ENCODE results near the gene ETFA.
"Not testable (repeated sequence)": the region's sequence is repeated elsewhere in the genome, so short reads cannot be mapped to it uniquely, and the experiment has no call there.

The ETFA gene

GRCh38 chr15:76270876-76271275 lies 40.4 kb downstream of the ETFA start:
- no peak for DNase-seq (ENCODE audit: low spot score)

GRCh38 chr15:76267077-76267476 lies 44.2 kb downstream of the ETFA start:
- DNase-seq (ENCODE audit: low spot score) = no peak

- DNase-seq (ENCODE audit: low spot score) = not testable (repeated sequence)
These were observed 45.5 kb downstream of the ETFA start for GRCh38 chr15:76265769-76266168.

GRCh38 chr15:76260246-76260938 lies 50.9 kb downstream of the ETFA start:
- DNase-seq (ENCODE audit: low spot score) = no peak

GRCh38 chr15:76259392-76259791 lies 51.9 kb downstream of the ETFA start:
- no peak for DNase-seq (ENCODE audit: low spot score)

GRCh38 chr15:76258460-76258859 lies 52.8 kb downstream of the ETFA start:
- DNase-seq (ENCODE audit: low spot score) = peak; percentile 15

- no peak for DNase-seq (ENCODE audit: low spot score)
These were observed 57.4 kb downstream of the ETFA start for GRCh38 chr15:76253691-76254473.

- DNase-seq (ENCODE audit: low spot score) = no peak
These were observed 59.0 kb downstream of the ETFA start for GRCh38 chr15:76252249-76252648.

- no peak for DNase-seq (ENCODE audit: low spot score)
These were observed 59.6 kb downstream of the ETFA start for GRCh38 chr15:76251717-76252116.

- DNase-seq (ENCODE audit: low spot score) = no peak
These were observed 66.1 kb downstream of the ETFA start for GRCh38 chr15:76245072-76245610.

GRCh38 chr15:76239786-76240185 lies 71.5 kb downstream of the ETFA start:
- no peak for DNase-seq (ENCODE audit: low spot score)

GRCh38 chr15:76236350-76236749 lies 74.9 kb downstream of the ETFA start:
- no peak for DNase-seq (ENCODE audit: low spot score)

- DNase-seq (ENCODE audit: low spot score) = peak; percentile 57
These were observed 76.0 kb downstream of the ETFA start for GRCh38 chr15:76235186-76235826.

- DNase-seq (ENCODE audit: low spot score) = no peak
These were observed 76.9 kb downstream of the ETFA start for GRCh38 chr15:76234337-76234889.

GRCh38 chr15:76233921-76234320 lies 77.3 kb downstream of the ETFA start:
- no peak for DNase-seq (ENCODE audit: low spot score)

- DNase-seq (ENCODE audit: low spot score) = no peak
These were observed 82.0 kb downstream of the ETFA start for GRCh38 chr15:76229266-76229665.

- DNase-seq (ENCODE audit: low spot score) = no peak
These were observed 87.7 kb downstream of the ETFA start for GRCh38 chr15:76223521-76223920.

- DNase-seq (ENCODE audit: low spot score) = no peak
These were observed 89.1 kb downstream of the ETFA start for GRCh38 chr15:76222159-76222558.

GRCh38 chr15:76221085-76221767 lies 90.0 kb downstream of the ETFA start:
- DNase-seq (ENCODE audit: low spot score) = no peak

- DNase-seq (ENCODE audit: low spot score) = no peak
These were observed 93.4 kb downstream of the ETFA start for GRCh38 chr15:76217882-76218217.

GRCh38 chr15:76217029-76217881 lies 94.0 kb downstream of the ETFA start:
- no peak for DNase-seq (ENCODE audit: low spot score)
